ENCODE measurements around the gene NDUFS6.

GRCh38 chr5:1833264-1834021 is 32.2 kb downstream of the NDUFS6 start:
- TF ChIP-seq, protein P1, sequence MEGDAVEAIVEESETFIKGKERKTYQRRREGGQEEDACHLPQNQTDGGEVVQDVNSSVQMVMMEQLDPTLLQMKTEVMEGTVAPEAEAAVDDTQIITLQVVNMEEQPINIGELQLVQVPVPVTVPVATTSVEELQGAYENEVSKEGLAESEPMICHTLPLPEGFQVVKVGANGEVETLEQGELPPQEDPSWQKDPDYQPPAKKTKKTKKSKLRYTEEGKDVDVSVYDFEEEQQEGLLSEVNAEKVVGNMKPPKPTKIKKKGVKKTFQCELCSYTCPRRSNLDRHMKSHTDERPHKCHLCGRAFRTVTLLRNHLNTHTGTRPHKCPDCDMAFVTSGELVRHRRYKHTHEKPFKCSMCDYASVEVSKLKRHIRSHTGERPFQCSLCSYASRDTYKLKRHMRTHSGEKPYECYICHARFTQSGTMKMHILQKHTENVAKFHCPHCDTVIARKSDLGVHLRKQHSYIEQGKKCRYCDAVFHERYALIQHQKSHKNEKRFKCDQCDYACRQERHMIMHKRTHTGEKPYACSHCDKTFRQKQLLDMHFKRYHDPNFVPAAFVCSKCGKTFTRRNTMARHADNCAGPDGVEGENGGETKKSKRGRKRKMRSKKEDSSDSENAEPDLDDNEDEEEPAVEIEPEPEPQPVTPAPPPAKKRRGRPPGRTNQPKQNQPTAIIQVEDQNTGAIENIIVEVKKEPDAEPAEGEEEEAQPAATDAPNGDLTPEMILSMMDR (IDR thresholded peaks at IDR 0.05; ENCODE audit: poor library complexity, severe bottlenecking) = no peak
- TF ChIP-seq EZH2 (IDR thresholded peaks at IDR 0.05; ENCODE audit: borderline replicate concordance, insufficient read depth, low read length, poor library complexity, severe bottlenecking) (no peak), RAD21 (conservative IDR thresholded peaks at IDR 0.05) (no peak), EP300 (conservative IDR thresholded peaks at IDR 0.05; ENCODE audit: poor library complexity, severe bottlenecking) (no peak), MXI1 (conservative IDR thresholded peaks at IDR 0.05; ENCODE audit: poor library complexity, severe bottlenecking) (no peak), POLR2AphosphoS5 (IDR thresholded peaks at IDR 0.05) (no peak), TAF1 (IDR thresholded peaks at IDR 0.05; ENCODE audit: low read depth) (no peak)

Data from neural cell (in vitro differentiated cells).